Activated naive CD4-positive, alpha-beta T cell treated with anti-CD3 and anti-CD28 coated beads, Interleukin-2, amount 50 U/mL, for 16 hours (primary cell): ENCODE results near the gene NUP50.
"Not testable (repeated sequence)": the region's sequence is repeated elsewhere in the genome, so short reads cannot be mapped to it uniquely, and the experiment has no call there.

Experiments used
- DNase-seq: peaks from one replicate; pipeline ENCODE4 v3.0.0-alpha.2; 2020

Gene NUP50

DNA sequence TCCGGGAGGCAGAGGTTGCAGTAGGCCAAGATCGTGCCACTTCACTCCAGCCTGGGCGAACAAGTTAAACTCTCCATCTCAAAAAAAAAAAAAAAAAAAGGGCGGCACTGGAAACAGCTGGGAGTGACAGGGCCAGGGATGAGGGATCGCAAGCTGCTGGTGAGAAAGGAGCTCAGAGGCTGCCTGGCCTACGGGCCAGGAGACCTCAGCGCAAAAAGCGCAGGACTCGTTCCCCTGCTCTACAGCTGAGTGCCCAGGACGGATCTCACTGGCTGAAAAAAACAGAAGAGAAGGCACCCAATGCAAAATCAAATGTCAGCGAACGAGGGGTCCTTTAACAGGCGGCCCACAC lies 650 bp upstream of the NUP50 start:
- no peak for DNase-seq

DNA sequence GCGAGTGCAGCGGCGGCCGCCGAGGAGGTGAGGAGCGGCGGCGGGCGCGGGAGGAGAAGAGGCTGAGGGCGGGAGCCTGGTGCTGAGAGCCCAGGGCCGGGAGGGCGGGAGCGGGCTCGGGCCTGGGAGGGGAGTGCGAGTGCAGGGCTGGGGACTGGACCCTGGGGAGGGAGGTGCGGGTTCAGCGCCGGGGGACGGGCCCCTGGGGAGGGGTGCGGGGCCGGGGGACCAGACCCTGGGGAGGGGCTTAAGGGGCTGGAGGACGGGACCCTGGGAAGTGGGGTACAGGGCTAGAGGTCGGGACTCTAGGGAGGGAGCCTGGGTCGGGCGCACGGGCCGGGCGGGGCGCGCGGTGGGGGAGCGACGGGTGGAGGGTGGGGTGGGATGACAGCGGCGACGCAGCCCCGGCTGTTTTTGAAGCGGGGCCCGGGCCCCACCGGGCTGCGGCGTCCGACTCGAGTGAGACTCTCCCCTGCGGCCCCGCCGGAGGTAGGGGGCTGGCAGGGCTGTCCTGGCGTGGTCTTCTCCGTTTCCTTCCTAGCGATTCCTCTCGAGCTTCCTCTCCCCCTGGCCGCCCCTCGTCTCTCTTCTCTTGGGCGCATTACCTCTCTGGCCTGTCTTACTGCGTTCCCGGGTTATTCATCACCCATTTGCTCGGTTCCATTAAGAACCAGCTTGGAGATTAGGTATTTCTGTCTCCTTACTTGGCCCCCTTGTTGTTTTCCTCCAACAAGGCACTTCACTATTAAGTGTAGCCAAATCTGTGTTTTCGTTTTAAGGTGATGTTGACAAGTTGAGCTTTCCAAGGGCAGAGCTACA lies 754 bp downstream of the NUP50 start:
- DNase-seq = peak; percentile 48

DNA sequence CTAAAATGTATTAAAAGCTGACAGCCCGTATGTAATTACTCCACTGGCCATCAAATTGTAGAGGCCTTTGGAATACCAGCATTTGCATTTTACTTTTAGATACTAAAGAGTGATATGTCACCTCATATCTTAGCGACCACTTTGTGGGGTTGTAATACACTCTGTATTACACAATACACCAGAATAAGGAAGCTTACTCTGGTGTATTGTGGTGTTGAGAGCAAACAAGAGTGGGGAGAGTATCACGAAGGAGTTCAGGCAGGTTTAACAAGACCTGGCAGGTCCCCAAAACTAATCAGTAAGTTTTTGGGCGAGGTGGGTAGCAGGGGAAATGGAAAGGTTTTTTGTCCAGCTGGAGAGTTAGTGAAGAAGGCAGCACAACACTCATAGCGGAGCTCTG lies 3.2 kb downstream of the NUP50 start:
- DNase-seq = no peak

DNA sequence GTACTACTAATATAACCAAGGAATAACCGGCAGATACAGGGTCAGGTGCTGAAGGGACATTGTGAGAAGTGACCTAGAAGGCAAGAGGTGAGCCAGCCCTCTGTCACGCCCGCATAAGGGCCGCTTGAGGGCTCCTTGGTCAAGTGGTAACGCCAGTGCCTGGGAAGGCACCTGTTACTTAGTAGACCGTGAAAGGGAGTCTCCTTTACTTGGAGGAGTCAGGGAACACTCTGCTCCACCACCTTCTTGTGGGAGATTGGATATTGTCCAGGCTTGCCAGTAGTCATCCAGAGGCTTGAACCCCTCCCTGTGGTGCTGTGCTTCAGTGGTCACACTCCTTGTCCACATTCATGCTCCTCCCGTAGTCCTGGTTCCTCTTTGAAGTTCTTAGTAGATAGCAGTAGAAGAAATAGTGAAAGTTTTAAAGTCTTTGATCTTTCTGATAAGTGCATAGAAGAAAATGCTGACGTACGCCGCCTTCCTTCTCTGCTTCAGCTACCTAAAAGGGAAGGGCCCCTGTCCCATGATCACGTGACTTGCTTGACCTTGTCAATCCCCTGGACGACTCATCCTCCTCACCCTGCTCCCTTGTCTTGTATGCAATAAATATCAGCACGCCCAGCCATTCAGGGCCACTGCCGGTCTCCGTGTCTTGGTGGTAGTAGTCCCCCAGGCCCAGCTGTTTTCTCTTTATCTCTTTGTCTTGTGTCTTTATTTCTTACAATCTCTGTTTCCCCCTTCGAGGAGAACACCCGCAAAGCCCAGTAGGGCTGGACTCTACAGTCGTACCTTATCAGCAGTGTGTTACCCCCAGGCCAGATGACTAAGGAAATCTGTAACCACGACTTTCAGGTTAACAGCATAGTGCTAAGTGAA lies 6.1 kb downstream of the NUP50 start:
- no peak for DNase-seq

DNA sequence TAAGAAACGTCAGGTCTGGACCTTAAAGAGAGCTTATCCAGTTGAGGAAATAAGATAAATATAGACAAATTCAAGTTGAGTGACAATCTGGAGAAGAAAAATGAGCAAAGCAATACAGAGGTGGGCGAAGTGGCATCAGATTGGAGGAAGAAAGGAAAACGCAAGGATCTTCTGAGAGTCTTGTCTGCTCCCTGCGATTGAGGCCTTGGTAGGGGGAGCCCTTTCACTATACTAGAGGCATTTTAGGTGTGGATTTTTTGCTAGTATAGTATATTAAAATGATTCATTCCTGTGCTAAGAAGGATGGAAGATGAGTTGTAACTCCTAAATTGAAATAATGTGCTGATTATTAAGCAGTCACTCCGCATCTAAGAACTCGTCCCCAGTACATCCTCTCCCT lies 8.1 kb downstream of the NUP50 start:
- DNase-seq = no peak

DNA sequence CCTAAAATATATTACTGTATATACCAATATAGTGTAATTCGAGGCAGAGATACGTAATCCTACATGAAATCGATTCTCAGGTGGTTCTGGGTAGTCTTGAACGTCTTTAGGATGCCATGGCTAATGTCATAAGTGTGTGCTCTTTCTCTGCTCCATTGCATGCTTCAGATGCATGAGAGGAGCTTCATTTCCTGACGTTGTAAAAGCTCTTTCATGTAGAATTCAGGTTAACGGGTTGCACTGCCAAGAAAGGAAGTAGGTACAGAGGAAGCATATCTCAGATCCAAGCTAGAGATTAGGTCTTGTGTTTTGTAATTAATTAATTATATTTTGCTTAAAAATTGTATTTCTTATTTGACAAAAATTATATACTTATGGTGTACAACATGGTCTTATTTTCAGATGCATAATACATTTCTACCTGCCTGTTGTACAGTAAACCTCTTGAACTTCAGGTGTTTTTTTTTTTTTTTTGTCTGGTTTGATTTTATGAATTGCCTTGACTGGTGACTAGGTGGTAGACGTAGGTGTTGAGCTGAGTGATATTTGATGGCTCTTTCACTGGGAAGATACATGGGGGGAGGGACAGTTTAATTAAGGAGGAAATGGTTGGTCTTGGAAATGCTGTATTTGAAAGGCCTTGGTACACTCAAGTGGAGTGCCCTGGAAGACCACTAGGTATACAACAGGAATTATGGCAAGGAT lies 9.3 kb downstream of the NUP50 start:
- DNase-seq = no peak

DNA sequence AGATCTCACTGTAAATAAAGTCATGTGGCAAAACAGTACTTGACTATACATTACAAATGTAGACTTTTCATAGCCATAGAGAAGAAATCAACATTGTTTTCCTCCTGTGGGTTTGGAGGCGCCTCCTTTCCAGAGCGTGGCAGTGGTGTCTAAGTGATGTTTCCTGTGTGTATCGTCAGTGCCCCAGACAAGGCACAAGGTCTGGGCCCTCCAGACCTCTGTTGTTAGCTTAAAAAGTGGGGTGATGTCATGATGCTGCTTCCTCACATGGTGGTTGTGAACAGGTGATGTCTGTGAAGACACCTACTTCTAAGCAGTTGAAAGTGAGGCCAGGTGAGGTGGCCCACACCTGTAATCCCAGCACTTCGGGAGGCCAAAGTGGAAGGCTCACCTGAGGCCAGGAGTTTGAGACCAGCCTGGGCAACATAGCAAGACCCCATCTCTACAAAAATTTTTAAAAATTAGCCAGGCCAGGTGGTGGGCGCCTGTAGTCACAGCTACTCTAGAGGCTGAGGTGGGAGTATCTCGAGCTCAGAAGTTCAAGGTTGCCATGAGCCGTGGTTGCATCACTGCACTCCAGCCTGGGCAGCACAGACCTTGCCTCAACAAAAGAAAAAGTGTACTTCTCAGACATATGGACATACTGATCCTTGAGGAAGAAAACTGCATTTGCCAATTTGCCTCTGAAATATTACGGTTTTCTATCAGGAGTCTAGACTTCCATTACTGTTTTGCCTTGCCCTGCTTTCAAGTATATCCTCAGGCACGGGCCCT lies 15.7 kb downstream of the NUP50 start:
- DNase-seq = no peak

DNA sequence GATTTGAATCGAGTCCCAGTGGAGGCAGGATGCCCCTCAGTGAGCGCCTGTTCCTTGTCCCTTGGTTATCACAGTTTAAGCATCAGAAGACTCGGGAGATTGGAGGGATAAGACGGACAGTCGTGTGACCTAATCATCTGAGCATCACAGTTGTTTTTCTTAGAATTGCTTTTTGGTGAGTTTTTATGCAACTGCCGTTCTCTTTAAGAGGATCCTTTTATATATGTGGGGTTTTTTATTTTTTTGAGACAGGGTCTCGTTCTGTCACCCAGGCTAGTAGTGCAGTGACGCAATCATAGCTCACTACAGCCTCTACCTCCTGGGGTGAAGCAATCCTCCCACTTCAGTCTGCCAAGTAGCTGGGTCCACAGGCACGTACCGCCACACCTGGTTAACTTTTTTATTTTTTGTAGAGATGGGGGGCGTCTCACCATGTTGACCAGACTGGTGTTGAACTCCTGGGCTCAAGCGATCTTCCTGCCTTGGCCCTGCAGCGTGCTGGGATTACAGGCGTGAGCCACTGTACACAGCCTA lies 16.5 kb downstream of the NUP50 start:
- DNase-seq = no peak

DNA sequence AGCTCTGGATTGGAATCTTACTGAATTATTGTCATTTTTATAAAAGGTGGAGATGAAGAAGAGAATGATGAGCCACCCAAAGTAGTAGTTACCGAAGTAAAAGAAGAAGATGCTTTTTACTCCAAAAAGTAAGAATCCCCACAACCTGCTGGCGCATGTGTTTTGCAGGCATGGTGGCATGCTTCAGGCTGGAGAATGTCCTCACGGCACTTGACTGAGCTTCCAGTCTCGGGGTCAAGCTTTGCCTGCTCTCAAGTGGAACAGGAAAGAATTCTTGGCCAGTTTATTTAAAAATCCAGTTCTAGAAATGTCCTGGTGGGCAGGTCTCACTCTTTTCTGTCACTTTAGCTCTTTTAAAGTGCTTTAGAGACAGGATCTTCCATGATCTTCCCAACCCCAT lies 17.5 kb downstream of the NUP50 start:
- no peak for DNase-seq

DNA sequence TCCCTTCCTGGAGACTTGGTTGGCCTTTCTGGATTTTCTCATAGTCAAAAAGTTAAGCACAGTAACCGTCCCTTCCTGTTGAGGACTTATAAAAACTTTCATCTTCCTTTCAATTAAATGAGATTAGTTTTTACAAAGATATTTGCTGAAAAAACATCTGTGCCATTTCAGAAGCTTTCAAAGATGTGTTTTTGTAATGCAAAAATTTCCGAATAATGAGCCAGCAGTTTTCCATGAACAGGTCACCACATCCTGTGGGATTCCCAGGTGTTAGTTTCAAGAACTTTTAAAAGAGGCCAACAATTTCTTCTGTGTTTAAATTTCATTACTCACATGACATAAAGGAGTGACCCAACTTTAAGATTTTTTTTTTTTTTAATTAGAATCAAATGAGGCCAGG lies 18.0 kb downstream of the NUP50 start:
- DNase-seq = no peak

DNA sequence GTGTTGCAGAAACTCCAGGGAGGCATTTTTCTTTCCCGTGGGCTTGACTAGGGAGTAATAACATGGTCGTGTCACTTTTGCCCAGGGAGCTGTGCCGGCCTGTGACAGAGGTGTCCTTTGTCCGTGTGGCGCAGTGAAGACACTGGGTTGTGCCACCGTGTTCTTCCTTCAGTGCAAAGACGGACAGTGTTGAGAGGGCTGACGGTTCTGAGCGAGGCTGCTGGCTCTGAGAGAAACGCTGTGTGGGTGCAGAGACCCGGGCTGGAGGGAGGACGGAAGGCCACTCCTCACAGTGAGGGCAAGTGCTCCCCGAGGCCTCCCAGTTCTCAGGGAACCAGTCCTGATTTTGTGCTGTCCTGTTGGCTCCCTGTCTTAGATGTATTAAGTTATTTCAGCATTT lies 20.2 kb downstream of the NUP50 start:
- DNase-seq = no peak

DNA sequence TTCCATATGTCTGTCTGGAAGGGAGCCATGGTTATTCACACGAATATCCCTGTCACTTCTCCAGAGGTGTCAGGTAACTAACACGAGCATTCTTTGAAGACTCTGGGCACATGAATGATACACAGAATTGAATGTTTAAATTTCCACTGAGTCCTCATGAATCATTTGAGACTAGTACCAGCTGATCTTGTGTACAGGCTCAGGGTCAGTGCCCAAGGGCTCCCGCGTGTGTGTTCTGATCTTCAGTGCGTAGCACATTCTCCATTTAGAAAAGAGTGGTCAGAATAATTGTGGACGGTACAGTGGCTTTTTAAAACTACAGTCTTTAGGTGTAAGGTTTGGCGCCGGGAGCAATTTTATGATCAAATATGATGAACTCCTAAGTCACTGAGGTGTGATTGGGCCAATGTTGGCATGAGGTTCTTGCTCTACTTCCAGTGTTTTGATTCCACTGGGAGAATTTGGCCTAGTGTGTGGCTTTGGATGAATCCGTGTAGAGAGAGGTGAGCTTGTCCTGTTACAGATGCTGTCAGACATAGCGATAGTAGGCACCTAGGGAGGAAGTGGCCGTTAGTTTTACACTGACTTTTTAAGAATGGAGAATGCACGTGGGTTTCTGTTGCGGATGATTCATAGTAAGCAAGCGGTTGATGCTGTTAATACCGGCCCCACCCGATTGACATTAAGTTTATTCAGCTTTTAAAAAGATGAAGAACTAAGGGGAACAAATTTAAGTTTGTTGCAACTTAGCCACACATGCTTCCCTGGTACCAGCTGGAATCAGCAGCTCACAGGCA lies 22.2 kb downstream of the NUP50 start:
- DNase-seq = no peak

DNA sequence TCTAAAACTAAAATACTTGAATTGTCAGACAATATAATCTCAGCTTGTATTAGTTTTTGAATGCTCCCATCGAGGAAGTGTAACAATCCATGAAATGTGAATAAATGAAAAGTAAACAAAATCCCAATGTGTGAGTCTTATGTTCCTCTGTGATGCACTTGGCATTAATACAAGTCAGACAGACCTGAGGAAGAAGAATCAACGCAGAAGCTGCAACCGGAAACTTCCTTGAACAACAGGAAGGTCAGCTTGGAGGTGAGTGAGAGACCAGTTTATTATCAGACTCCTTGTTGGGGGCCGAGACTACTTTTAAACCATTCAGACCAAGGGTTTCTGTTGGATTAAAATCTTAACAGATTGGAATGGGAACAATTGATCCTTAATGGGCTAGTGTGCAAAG lies 24.2 kb downstream of the NUP50 start:
- no peak for DNase-seq

DNA sequence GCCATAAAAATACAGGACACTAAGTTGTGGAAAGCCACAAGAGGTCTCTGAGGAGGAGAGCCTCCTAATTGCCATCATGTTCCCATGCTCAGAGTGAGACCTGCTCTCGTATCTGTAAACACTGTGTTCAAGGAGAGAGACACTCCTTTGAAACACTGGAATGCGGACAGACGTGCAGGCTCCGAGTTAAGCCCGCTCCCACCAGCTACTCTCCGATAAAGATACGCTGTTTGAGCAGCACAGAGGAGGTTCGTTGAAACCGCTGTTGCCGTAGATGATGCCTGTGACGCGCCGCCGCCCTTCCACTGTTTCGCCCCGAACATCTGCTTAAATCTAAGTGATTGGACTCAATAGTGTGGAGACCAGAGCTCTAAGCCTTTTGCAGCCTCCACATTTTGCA lies 25.1 kb downstream of the NUP50 start:
- DNase-seq = no peak

DNA sequence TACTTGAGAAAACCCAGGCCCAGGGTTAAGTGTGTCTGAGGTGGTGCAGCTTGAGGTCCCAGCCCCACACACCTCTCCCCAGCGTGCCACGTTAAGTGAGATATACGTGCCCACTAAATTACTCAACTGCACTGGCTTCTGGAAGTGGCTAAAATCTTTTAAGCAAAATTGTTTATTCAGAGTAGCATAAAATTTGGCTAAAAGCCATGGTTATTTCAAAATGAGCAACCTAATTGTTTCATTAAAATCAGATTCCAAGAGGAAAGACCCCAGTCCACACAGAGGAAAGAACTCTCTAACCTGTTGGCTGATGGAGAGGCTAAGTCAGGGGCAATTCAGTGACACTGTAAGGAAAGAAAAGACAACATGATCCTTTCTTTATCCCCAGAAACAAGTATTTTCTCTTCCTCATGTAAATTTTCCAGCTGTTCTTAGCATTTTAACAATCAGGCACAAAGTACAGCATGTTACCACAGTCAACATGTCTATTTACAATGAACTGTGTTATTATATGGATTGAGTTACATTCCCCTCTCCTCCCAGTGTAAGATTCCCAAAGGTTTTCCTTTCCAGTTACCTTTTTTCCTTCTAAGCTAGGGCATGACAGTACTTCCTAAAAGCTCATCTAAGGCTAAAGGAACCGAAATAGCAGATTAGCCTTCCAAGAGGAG lies 26.6 kb downstream of the NUP50 start:
- DNase-seq = no peak

DNA sequence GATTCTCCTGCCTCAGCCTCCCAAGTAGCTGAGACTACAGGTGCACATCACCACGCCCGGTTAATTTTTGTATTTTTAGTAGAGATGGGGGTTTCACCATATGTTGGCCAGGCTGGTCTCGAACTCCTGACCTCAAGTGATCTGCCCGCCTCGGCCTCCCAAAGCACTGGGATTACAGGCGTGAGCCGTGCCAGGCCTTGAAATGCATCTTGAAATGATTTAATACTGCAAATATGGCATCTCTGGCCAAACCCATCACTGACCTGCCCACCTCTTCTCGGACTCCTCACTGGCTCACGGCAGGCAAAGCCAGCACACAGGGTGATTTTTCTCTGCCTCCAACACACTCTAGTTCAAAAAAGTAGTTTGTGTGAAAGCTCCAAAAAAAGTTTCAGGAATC lies 28.0 kb downstream of the NUP50 start:
- DNase-seq = not testable (repeated sequence)

DNA sequence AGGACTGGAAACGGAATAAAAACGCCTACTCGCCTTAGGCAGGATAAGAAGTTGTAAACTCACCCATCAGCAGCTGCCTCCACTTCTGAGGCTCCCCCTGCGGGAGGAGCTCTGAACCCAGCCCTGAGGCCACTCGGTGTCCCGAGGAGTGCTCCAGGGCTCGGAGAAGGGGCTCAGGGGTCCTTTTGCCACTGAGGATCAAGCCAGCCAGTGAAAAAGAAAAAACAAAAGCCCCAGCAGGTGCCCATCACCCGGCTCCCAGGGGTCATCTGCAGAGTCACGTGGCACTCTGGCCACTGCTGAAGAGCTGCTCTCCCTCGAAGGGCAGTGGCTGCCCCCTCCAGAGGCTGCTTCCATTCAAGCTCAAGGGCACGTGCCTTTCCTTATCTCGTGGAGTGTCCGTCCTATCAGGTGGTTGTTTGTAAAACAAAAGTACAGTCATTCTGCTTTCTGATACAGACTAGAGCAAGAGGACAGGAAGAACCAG lies 29.0 kb downstream of the NUP50 start:
- DNase-seq = no peak

DNA sequence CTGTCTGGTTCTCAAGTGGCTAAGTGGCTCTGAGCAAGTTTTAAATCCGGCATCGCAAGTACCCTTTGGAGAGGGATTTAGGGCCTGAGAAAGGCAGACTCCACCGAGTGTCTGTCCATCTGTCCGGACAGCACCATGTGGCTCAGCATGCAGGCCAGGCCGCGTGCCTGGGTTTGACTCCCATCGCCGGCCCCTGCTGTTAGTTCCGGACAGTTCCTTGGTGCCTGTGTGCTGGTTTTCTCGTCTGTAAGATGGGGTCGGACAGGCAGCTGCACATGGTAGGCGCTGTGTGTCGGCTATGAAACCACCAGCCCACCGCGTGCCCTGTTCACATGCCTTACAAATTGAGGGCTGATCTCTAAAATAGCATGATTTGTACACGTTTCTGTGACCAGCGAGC lies 31.0 kb downstream of the NUP50 start:
- DNase-seq = no peak

DNA sequence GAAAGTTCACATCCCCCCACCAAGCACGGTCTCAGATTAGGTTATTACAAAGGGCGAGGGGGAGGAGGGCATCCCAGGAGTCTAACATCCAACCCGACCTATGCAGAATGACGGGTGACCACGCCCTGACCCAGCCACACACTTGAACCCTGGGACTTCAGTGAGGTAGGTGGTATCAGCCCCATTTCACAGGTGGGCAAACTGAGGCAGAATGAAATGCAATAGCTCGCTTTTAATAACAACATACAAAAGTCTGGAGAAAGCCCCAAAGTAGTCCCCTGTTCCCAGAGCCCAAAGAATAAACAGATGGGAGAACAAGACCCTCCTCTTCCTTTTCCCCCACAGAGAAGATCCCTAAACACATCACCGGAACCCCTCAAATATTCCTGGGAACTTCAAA lies 31.9 kb downstream of the NUP50 start:
- no peak for DNase-seq

DNA sequence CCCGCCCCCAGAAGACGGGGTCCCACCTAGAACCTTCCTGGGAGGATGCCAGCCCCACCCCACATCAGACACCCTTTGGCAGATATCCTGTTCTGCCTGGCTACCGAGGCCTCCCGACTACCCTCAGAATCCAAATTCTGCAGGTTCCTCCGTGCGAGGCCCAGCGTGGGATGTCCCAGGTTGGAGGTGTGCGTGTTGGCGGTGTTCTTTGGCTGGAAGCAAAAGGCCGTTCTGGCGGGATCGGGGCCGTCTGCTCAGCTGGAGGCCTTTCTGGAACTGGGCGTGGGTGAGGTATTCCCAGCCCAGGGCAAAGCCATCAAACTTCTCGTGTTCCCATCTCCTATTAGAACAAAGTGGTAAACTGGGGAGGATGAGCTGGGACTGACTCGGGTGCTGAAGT lies 32.6 kb downstream of the NUP50 start:
- no peak for DNase-seq
